Lung microvascular endothelial cell (primary cell): Measurements from ENCODE around the gene ARHGAP15. TPM values are rescaled to one million over a fixed set of nuclear protein-coding genes. Genes with fewer than 3 reads are reported as not detected.
A peak's percentile ranks its signal among the peaks of the same experiment; 100 is the strongest.

Source experiments
- DNase-seq, 2 donors: peaks; one replicate each; pipeline versions ENCODE4 v3.0.0 to v3.0.0-alpha.2; 2010; ENCODE audit warnings: low read depth in 2 of 2
- total RNA-seq: library from RNA; depleted of rRNA; stranded (reverse); fragments of >200 nt; gene quantifications from 2 replicates; pipeline ENCODE4 v1.2.1, GENCODE V29; 2014

The ARHGAP15 gene
- total RNA-seq, 1 donor from 2014 or later, result not detected

DNA sequence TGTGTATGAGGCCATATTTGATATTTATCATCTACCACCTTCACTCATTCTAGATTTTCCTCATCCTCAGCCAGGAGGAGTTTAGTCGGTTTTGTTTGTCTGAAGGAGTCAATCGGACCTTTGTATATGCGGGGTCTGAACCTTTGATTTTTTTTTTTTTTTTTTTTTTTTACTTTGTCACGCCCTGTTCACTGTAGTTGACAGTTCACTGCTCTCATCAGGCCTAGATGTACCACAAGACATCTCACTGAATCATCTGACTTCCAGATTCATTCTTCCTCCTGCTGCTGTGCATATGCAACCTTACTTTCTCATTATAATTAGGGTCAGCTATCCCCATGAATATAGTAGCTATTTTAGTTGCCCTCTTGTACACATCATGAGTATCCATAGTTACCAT, 133.2 kb downstream of the ARHGAP15 start:
- no peak for DNase-seq

DNA sequence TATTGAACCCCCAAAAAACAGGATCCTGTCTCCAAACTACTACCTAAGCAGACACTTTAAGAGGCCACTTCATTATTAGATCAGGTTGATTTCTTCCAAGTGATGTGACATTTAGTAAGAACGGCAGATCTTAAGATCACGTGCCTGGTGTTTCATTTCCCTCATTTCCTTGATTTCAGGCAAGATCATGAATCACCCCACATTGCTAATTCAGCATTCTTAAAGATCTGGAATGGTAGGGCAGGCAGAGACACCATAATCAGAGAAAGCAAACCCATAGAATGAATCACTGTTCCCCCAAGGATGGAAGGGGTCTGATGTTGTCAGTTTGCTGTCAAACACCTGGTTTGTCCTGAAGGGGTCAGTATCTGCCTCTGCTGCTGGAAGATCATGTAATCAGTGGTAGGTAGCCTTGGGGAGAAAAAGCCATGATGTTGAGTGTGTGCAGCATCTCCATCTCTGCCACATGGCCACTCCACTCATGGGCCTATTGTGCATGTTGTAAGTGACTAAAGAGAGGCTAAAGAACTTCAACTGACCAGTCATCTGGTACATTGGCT, 133.9 kb downstream of the ARHGAP15 start:
- DNase-seq, result peak in 1 of 2 donors; percentile 34

DNA sequence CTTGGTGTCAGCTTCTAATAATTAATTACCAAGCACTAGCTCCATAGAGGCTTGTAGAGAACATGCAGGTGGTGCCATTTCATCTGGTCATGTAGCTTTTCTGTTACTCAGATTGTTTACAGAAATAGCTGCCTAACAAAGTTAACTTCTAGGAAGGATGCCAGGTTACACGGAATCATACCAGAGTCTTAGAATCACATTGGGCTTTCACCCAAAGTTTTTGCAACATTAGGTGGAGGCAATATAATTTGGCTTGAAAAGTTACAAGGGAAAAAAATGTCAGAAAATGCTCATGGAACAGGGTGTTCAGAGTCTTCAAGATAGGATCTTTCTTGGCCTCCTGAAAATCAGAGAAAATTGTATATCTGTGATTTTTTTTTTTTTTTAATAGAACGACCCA, 135.6 kb downstream of the ARHGAP15 start:
- no peak for DNase-seq

DNA sequence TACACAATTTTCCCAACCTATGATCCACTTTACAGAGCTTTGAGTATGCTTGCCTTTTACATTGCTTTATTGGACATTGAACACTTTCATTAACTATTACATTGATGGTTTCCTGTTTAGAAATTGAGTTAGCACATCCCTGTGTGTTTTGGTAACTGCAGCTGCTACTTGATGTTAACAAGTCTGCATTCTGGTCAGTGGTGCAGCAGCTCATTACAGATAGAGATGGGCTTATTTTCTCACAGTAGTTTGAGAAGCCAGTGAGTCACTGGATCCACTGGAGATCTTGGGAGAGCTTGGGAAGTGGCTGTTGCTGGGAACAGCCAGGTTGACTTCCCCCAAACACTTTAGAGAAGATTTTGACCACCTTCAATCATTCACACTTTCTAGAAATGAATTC, 150.5 kb downstream of the ARHGAP15 start:
- no peak for DNase-seq

DNA sequence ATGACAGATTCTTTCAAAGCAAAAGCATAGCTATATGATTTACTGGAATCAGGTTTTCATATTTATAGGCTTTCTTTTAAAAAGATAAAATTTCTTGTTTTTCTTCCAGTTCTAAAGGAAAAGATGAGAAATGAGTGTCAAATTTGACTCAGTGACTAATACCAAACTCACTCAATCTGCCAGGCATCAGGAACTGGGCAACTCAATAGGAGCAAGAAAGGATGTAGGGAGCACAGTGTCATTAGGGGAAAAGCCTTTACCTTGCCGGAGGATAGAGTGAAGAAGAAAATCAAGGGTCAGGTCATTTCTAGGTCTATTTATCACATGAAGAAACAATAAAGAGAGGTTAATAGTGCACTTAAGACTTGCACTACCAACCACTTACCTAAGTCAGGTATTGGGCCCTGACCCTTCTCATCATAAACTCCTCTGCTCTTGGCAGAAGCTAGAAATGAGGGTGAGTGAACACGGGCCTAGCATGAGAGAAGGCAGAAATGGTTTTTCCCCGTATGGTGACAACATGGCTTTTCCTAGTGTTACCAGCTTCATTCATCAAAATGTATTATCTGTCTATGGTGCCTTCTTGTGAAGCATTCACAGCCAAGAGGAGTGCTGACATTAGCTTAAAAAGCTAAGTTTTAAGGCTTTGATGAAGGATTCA, 151.0 kb downstream of the ARHGAP15 start:
- no peak for DNase-seq

DNA sequence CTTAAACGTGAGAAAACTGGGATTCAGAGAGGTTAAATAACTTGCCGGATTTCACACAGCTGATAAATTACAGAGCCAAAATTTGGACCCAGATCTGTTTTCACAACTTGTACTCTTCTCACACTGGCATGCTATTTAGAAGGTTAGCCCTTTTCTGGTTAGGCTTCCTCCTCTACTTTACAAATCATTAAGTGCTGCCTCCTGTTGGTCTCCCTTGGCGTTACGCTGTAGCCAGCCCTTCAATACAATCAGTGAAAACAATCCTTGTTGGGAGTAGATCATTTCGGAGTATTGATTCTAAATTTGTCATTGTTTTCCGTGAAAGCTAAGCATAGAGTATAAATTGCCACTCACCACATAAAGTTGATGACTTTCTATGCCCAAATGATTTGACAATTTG, 153.5 kb downstream of the ARHGAP15 start:
- no peak for DNase-seq

DNA sequence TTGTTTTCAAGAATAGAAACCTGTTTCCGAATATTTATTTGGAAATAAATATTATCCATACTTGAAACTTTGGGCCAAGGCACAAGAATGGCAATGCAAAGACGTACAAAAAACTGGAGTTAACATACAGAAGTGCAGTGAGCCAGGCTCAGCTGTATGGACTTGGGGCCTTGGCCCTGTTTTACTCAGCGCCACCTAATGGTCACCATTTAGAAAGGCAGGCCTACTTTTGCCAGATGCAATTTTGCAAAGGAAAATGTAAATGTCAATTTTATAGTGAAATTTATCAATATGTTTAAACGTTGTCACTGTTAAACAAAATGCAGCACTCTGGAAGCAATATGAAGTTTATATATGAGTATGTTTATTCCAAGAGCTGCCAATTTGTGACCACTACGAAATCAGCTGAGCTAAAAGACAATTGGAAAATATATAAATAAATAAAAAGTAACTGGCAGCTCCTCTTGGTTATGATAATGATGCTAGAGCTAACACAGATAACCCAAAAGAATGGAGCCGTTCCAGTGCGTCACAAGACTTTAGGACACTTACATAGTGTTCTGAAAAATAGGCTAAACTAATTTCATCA, 155.0 kb downstream of the ARHGAP15 start:
- peak; percentile 52 to 56 for DNase-seq

DNA sequence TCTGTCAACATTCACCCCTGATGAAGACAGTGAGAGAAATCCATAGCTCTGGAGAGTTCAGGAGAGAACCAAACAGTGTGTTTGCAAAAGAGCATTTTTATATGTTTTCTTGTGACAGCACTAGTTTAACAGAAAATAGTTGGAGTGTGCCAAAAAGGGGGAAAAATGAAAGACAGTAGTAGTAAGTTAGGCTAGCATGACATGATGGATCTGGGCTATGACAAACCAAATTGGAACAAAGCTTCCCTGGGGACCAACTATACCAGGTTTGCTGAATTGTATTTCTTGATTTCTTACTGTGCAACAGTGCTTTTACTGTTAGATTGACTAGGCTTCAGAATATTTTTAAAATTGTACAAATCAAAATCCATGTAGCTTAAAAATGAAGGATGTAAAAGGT, 159.8 kb downstream of the ARHGAP15 start:
- DNase-seq, result no peak

DNA sequence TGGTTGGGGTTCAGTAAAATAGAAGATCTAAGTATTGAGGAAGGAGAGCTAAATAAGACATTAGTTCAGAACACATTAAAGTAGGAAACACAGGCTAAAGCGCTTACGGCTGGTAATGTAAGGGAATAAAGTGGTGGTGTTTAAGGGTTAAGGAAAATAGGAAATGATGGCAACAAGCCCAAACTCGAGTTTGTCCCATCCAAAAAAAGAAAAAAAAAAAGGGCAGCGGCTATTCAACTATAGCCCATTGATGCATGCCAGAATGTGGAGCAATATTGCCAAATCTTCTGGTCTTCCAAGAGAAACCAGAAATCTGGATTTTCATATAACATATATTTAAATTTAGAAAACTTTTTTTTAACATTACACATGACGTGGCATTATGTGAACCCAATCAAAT, 161.0 kb downstream of the ARHGAP15 start:
- no peak for DNase-seq

DNA sequence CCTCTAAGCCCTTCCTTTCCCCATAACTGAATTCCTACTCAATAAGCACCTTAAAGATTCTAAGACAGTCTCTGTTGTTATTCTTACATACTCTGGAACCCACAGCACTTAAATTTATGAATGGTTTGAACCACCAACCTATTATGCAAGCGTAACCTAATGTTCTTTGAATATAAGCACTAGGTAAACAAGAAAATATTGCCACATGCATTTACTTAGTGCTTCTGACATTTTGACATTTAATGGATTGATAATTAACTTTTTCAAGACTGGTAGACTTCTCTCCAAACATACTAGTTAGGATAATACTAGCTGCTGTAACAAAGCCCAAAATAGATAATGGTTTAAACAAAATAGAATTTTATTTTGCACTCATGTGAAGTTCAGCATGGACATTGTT, 164.8 kb downstream of the ARHGAP15 start:
- DNase-seq, result no peak

DNA sequence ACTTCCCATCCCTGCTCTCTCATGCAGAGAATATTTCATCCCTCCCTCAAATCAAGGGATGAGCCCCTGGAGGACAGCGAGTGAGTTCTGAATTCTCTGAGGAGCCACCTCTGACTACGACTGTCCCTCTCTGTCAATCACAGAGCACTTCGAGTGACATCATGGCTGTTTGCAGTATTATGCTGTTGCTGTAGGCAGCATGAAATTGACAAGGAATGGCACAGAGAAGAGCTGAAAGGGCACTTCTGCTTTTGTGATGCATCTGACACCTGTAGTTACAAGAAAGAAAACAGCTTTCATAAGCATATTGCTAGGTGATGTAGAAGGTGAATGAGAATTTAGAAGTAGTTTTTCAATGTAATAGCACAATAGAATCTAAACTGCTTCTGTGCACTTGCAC, 166.9 kb downstream of the ARHGAP15 start:
- no peak for DNase-seq

DNA sequence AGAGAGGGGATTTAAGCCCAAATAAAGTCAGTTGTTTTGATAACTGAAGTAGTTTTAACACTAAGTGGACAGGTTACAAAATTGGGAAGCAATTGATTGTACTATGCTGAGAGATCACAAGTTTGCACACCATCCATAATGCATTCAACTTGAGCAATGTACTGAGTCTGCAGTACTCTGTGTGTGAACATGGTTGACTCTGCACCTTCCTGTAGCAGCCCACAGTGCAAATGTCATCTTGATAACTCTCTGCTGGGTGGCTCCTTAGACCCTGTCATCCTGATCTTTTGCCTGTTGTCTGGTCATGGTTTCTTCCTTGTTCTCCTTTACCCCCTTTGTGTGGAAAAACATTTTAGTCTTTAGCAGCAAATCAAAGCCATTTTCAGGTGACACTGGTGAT, 168.0 kb downstream of the ARHGAP15 start:
- DNase-seq, result no peak

DNA sequence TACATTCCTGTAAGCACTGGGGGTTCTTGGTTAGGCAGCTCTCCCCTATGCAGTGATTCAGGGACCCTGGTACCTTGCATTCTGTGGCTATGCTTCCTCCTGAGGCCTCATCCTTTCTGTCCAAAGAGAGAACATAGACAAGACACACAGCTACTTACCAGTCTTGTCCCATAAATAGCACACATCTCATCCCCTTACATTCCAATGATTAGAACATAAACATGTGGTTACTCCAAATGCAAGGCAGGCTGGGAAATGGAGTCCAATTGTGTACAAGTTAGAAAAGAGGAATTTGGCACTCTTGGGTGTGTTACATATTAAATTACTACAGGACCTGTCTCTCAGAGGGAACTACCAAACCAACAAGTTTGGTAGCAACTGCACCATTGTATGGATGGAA, 171.3 kb downstream of the ARHGAP15 start:
- DNase-seq, result no peak

DNA sequence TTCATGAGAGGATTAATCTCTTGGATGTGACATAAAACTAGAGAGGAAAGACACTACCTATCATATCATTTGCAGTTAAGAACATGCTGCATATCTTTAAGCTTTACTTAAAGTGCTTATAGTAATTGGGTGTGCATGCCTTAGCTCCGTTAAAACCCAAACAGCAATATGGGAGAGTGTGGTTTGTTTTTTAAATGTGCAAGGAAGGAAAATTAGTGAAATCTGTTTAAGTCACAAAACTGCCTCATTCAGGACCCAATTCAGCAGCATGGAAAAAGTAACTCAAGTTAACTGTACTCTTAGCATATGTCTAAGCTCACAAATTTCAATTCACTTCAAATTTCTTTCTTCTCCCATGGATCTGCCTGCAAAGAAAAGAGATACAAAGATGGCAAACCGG, 182.2 kb downstream of the ARHGAP15 start:
- DNase-seq, result no peak

DNA sequence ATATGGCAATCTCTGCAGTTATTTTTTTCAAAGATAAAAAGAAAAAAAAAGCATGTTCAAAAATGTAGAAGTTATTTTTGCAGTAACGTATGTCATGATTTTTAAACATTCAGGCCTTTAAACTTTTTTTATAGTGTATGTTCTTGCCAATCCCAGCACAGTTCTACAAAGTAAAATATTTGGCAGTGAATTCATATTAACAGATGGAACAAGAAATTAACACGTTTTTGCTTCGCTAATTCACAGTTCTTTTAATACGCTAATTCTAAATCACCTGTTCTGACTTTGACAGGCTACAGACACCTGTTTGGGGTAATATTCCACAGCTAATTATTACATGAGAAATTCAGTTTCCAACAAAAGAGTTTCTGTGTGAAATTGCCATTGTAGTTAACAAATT, 183.2 kb downstream of the ARHGAP15 start:
- DNase-seq, result no peak

DNA sequence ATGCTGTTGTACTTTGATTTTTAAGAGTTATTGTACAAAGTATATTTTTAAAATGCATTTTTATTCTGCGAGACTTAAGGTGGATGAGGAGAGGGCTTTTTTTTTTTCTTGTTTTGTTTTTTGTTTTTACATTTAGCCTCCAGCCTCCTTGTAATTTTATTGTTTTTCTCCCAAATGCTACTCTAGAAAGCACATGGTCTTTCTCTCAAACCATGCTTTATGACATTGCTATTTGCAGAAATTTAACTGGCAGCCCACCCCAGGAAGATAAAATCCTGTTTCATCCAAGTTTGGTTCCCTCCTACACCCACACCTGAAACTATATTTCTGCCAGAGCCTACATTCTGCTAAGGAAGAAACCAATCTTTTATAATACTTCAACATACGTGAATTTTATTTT, 184.6 kb downstream of the ARHGAP15 start:
- no peak for DNase-seq

DNA sequence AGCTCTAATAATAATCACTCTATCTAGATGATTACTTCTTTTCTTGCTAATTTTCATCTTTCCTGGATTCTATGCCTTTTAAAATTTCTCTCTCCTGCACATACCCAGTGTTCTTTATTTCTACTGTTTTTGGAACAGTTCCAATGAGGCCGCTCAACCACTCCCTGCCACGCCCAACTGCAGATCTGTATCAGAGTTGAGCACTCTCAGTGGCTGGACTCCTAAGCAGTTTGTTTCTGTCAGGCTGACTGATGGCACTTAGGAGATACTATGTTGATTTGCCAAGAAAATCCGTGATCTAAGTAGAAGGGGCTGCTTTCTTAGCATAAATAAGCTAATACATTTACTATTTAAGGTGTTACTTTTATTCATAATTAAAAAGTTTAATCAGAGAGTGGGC, 192.8 kb downstream of the ARHGAP15 start:
- no peak for DNase-seq

DNA sequence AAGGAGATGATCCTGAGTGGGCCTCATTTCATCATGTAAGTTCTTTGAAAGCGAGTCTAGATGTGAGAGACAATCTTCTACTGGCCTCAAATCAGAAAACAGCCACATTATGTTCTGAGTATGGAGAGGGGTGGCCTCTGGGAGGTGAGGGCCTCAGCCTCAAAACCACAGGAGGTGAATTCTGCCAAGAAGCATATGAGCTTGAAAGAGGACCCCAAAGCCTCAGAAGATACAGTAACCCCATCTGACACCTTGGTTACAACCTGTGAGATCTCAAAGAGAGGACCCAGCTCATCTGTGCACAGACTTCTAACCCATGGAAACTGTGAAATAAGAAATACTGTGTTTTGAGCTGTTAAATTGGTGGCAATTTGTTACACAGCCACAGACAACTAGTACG, 200.1 kb downstream of the ARHGAP15 start:
- DNase-seq, result no peak

DNA sequence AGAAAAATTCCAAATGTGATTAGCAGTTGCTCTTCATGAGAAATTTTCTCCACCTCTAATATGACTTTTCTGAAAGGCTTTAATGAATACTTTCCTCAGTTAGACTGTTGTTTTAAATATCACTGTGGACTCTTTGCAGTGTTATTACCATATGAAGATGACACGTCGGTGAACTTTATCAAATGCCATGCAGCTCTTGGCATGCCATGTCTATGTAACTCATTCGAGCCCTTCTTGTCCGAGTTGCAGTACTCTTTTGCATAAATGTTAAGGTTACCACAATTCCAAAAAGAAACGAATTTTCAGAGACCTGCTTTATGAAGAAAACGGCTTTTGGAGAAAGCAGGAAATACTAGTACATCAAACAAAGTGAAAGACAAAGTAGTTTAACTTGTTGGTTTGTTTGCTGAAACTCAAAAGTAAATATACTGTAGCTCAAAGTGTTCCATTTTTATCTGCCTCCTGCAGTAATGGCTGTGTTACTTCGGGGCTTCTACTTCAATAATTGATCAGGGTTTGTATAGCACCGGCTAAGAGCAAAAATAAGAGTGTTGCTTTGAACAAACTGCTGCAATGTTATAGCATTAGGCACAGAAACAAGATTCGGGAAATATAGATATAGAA, 204.1 kb downstream of the ARHGAP15 start:
- no peak for DNase-seq

DNA sequence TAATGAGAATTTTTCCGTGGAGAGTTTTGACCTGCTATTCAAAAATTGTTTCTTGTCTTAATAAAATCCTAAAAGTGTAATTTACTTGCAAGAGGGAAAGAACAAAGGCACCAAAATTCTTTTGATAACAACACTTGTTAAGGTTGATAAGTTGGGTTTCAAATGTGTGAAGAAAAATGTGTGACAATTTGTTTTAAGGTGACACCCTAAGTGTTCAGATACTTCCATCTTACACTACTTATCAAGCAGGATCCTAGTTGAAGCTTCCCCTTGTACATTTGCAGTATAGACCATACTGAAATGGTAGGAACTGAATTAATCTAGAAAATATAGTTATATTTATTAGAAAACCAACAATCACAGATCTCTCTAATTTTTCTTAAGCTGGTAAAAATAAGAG, 204.6 kb downstream of the ARHGAP15 start:
- DNase-seq, result no peak

DNA sequence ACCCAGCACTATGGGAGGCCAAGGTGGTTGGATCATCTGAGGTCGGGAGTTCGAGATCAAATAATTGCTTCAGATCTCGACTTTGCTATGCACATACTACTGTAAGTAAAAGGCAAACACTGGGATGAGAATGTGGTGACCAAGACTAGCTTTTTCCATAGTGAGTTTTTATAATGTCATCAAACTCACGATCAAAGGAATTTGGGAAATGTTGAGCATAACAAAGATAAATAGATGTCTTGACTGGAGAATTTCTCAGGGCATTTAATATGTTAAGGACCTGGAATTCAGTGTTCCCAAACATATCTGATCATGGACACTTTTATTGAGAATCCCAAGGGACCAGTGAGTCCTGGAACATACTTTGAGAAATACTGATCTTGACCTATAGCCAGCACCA, 205.6 kb downstream of the ARHGAP15 start:
- DNase-seq, result no peak

DNA sequence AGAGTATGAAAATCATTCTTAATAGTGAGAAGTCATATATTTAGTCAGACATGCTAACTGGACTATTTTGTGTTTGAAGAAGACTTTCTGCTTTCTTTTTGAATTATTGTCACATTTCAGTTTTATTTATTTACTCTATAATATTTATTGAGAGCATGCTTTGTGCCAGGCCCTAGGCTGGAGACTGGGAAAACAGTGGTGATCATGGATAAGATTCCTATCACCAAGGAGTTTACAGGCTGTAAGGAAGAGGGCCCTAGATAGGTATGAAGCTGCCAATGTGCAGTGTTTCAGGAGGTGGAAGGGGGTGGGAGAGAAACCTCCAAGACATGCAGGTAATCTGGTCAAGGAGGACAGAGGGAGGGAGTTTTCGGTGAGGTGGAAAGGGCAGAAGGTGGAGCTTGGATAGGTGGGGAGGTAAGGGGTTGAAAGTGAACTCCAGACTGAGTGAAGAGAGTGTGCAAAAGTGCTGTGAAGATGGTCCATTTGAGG, 207.5 kb downstream of the ARHGAP15 start:
- DNase-seq, result no peak

DNA sequence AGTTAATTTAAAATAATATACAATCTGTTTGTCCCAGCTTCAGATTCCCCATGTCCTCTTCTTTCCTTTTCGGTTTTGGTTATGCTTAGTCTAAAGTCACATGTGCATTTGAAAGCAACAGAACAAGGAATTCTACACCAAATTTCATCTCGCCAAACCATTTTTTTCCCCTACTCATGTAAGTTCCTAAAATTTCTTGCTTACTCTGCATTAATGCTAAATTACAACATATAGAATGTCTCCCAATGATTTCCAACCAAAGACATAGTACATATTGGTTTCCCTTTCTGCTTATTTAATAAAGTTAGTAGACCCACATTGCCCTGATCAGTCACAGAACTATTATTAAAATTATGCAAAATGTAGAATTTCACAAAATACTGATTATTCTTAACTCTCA, 212.3 kb downstream of the ARHGAP15 start:
- no peak for DNase-seq
